GM23338 (cell line): ENCODE results near the gene AFAP1L1.

Experiments used
- CTCF ChIP-seq, 2 experiments: fragments of 200-600 bp in 1 of 2; sonication (generic) in 1 of 2; conservative IDR thresholded peaks; 2 replicates each; pipeline versions ENCODE4 v1.5.1 to v1.6.1; 2016 to 2017; ENCODE audit warnings: antibody characterized with exemption in 2 of 2, low read depth in 2 of 2, mild to moderate bottlenecking in 2 of 2, moderate library complexity in 1 of 2
- EZH2 ChIP-seq: fragments of 200-600 bp; sonication (generic); IDR thresholded peaks from one replicate; pipeline ENCODE4 v1.8.0; 2017; ENCODE audit warnings: antibody characterized with exemption, mild to moderate bottlenecking, low read depth; ENCODE audit not compliant: unreplicated experiment
- EZH2phosphoT487 ChIP-seq: fragments of 200-600 bp; sonication (generic); IDR thresholded peaks from one replicate; pipeline ENCODE4 v1.8.1; 2018; ENCODE audit warnings: antibody characterized with exemption; ENCODE audit not compliant: unreplicated experiment
- POLR2AphosphoS5 ChIP-seq: IDR thresholded peaks from 2 replicates; pipeline ENCODE4 v1.6.1; 2016; ENCODE audit warnings: antibody characterized with exemption, low read depth
- REST ChIP-seq: IDR thresholded peaks from one replicate; pipeline ENCODE4 v1.6.1; 2018; ENCODE audit warnings: antibody characterized with exemption; ENCODE audit not compliant: unreplicated experiment
- STAT1 ChIP-seq: IDR thresholded peaks from one replicate; pipeline ENCODE4 v1.6.1; 2016; ENCODE audit warnings: antibody characterized with exemption; ENCODE audit not compliant: unreplicated experiment

- TF ChIP-seq CTCF (conservative IDR thresholded peaks at IDR 0.05; ENCODE audit: low read depth in 2 of 2) (no peak), EZH2phosphoT487 (no peak), EZH2 (no peak), POLR2AphosphoS5 (no peak), REST (no peak), STAT1 (no peak)
Observed at GRCh38 chr5:149260761-149261160, 10.9 kb upstream of the AFAP1L1 start.
